B cell (primary cell): ENCODE results near the gene CCNH.

Source experiments
- EZH2 ChIP-seq: IDR thresholded peaks from 2 replicates; pipeline ENCODE4 v1.6.1; 2012; ENCODE audit warnings: borderline replicate concordance, low read depth, mild to moderate bottlenecking, moderate library complexity, low read length; ENCODE audit not compliant: insufficient read depth, poor library complexity, severe bottlenecking
- TF ChIP-seq, protein P1 (sequence below): fragments of 200-600 bp; IDR thresholded peaks from one replicate; pipeline ENCODE4 v1.8.0; 2022; ENCODE audit warnings: antibody characterized with exemption, mild to moderate bottlenecking

DNA sequence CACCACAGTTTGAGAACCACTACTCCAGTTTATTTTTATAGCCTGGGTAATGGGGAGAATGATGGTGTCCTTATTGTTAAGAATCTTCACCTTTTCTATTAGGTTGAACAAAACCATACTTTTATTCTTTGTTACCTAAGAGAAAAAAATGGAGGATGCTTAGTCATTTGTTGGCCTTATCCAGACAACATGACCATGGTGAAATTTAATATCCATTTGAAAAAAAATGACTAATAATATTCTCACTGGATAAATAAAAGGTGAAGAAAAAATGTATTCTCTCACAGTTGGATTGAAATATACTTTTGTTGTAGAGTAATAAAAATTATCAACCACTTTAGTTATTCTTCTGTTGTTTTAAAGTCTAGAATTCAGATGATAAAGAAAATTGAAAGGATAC, 5.8 kb upstream of the CCNH start:
- TF ChIP-seq, protein P1, sequence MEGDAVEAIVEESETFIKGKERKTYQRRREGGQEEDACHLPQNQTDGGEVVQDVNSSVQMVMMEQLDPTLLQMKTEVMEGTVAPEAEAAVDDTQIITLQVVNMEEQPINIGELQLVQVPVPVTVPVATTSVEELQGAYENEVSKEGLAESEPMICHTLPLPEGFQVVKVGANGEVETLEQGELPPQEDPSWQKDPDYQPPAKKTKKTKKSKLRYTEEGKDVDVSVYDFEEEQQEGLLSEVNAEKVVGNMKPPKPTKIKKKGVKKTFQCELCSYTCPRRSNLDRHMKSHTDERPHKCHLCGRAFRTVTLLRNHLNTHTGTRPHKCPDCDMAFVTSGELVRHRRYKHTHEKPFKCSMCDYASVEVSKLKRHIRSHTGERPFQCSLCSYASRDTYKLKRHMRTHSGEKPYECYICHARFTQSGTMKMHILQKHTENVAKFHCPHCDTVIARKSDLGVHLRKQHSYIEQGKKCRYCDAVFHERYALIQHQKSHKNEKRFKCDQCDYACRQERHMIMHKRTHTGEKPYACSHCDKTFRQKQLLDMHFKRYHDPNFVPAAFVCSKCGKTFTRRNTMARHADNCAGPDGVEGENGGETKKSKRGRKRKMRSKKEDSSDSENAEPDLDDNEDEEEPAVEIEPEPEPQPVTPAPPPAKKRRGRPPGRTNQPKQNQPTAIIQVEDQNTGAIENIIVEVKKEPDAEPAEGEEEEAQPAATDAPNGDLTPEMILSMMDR, result no peak
- no peak for TF ChIP-seq EZH2
